Large intestine (tissue), 3 donors: Measurements from ENCODE around the gene ETDC. TPM values are rescaled to one million over a fixed set of nuclear protein-coding genes. Genes with fewer than 3 reads are reported as not detected.
A peak's percentile ranks its signal among the peaks of the same experiment; 100 is the strongest.

Experiments used
- DNase-seq, 2 donors: peaks; one replicate each; pipeline versions ENCODE4 v3.0.0 to v3.0.0-alpha.2; 2013
- H3K27ac ChIP-seq: one replicate; pipeline ENCODE4 v1.5.1; 2013; ENCODE audit warnings: low read length
- H3K27me3 ChIP-seq: 2 replicates; pipeline ENCODE4 v1.6.1; 2013; ENCODE audit warnings: low read length; ENCODE audit not compliant: control insufficient read depth, insufficient read depth
- H3K36me3 ChIP-seq: 2 replicates; pipeline ENCODE4 v1.6.1; 2013; ENCODE audit warnings: low read length; ENCODE audit not compliant: control insufficient read depth, insufficient read depth
- H3K4me1 ChIP-seq: one replicate; pipeline ENCODE4 v1.6.1; 2013; ENCODE audit warnings: low read length; ENCODE audit not compliant: control insufficient read depth, insufficient read depth
- H3K4me3 ChIP-seq: one replicate; pipeline ENCODE4 v1.5.1; 2013; ENCODE audit warnings: low read length
- H3K9me3 ChIP-seq: one replicate; pipeline ENCODE4 v1.6.1; 2013; ENCODE audit warnings: mild to moderate bottlenecking, low read depth, low read length, moderate library complexity; ENCODE audit not compliant: control insufficient read depth
- WGBS: methylation state at CpG from one replicate; pipeline ENCODE4 v1.1.5; 2013; ENCODE audit warnings: low lambda C conversion rate; ENCODE audit not compliant: insufficient coverage; 5-methylcytosine and 5-hydroxymethylcytosine counted together
- polyA plus RNA-seq: library from polyadenylated mRNA; unstranded; fragments of 120-200 nt; gene quantifications from one replicate; pipeline ENCODE4 v1.2.1, GENCODE V29; 2013

ETDC gene
- polyA plus RNA-seq, 1 donor = not detected

DNA sequence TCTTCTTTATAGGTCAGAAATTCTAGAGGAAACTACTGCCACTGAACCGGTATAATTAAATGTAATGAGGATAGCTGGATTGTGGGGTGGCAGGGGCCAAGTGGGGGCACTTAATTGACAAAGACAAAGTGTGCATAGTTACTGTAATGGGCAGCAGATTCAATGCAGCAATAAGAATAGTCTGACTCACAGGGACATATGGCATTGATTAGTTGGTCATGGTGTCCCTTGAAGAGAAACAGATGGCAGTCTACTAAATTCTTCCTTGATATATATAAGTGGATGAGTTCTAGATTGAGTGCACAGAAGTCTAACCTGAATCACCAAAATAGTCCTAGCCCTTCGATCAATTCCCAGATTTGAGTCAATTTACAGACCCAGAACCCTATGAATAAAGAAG is 31.6 kb downstream of the ETDC start:
- H3K27me3 ChIP-seq = no peaks in the 10 kb centered on the region
- no peaks in the 10 kb centered on the region for H3K9me3 ChIP-seq
- DNase-seq = no peak
- no peak overlapping the region for H3K4me3 ChIP-seq
- WGBS = no CpG with 5 or more reads among the region's 2 CpGs
- peaks cover 2% of the 10 kb centered on the region for H3K36me3 ChIP-seq
- H3K4me1 ChIP-seq = peaks cover 9% of the 10 kb centered on the region
- H3K27ac ChIP-seq = no peak overlapping the region

DNA sequence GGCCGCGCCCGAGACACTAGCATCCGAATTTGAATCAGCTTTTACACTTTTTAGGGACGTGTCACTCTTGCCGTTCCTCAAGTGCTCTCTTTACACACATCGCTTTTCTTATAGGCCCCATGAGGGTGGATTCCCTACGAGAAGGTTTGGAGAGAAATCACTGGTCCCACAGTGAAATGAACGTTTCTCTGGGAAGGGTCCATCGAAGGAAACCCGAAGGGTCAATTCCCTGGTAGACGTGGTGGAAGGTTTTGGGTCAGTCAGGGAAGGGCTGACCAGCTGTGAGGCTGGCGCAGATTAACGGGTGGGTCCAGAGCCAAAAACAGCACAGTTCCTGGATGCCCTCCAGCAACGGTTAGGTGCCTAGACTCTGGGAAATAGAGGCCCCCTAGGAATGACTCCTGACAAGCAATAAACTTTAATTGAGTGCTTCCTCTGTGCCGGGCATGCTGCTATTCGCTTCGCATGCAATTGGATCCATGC is 35.9 kb downstream of the ETDC start:
- Histone ChIP-seq H3K36me3 (peaks cover 13% of the 10 kb centered on the region), H3K4me3 (peak overlapping the region; percentile 87), H3K27me3 (no peaks in the 10 kb centered on the region), H3K4me1 (no peaks in the 10 kb centered on the region), H3K27ac (peak overlapping the region; percentile 51), H3K9me3 (no peaks in the 10 kb centered on the region)
- no CpG with 5 or more reads among the region's 18 CpGs for WGBS
- DNase-seq = no peak

DNA sequence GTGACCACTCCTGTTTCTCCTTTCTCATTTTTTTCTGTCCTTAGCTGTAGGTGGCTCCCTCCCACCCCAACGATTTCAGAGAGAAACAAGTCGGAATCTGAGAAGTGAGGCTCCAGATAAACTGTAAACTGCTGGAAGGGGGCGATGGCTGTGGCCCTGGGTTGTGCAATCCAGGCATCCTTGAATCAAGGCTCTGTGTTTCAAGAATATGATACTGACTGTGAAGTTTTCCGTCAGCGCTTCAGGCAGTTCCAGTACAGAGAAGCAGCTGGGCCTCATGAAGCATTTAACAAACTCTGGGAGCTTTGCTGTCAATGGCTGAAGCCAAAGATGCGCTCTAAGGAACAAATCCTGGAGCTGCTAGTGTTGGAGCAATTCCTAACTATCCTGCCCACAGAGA is 37.7 kb downstream of the ETDC start:
- WGBS = no CpG with 5 or more reads among the region's 6 CpGs
- Histone ChIP-seq H3K4me3 (no peak overlapping the region), H3K4me1 (no peaks in the 10 kb centered on the region), H3K9me3 (no peaks in the 10 kb centered on the region), H3K27me3 (no peaks in the 10 kb centered on the region), H3K36me3 (peaks cover 20% of the 10 kb centered on the region), H3K27ac (no peak overlapping the region)
- DNase-seq = no peak

DNA sequence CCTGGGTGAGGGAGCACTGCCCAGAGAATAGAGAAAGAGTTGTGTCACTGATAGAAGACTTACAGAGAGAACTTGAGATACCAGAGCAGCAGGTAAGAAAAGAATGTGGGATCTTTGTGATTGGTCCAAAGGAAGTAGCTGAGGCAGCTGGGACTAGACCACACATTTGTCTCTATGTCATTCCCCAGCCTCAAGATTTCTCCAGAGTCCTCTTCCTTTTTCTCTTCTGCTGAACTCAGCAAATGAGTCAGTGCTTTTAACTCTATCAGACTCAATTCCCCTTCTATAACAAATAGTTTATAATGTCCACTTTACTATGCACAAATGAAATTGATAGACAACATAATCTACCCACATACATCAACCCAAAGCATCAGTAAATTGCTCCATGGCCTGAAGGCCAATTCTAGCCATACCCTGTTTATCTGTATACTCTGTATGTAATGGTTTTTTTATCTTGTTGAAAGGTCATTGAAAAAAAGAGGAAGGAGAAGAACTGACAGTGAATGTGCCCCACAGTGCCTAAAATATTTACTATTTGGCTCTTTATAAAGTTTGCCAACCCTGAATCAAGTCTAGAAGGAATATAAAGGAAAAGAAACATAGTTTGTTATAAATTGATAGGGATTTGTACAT is 38.2 kb downstream of the ETDC start:
- Histone ChIP-seq H3K9me3 (no peaks in the 10 kb centered on the region), H3K4me3 (no peak overlapping the region), H3K36me3 (peaks cover 20% of the 10 kb centered on the region), H3K27me3 (no peaks in the 10 kb centered on the region), H3K27ac (no peak overlapping the region), H3K4me1 (no peaks in the 10 kb centered on the region)
- no peak for DNase-seq

DNA sequence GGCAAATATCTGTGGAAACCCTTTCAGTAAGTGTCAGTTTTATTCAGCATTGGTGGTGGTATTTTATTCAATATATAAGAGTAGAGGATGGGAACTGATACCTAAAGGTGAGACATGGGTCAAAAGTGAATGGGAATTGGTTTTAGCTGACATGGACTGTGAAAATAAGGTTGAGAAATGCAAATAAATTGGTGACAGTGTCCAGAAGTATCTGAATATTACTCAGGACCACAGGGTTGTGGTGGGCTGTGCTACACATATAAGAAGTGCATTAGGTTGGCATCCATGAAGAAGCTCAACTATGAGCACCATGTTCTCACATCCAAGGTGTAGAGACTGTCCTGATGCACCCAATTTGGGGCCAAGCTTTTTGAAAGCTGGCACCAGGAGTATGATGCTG is 45.0 kb downstream of the ETDC start:
- H3K27ac ChIP-seq = no peak overlapping the region
- peaks cover 15% of the 10 kb centered on the region for H3K36me3 ChIP-seq
- H3K4me3 ChIP-seq = no peak overlapping the region
- no peaks in the 10 kb centered on the region for H3K4me1 ChIP-seq
- H3K27me3 ChIP-seq = no peaks in the 10 kb centered on the region
- no peaks in the 10 kb centered on the region for H3K9me3 ChIP-seq
- no peak for DNase-seq

Other genes with a start within 250 kb of the ETDC start
- 6.4 TPM for gene SMIM10L2B, start 210.8 kb upstream of the ETDC start, polyA plus RNA-seq
- gene ETDB, start 189.0 kb upstream of the ETDC start, polyA plus RNA-seq = not detected
- 0.06 TPM for gene CT55, start 138.1 kb upstream of the ETDC start, polyA plus RNA-seq
- gene ETDA, start 57.4 kb upstream of the ETDC start, polyA plus RNA-seq = not detected
- gene ZNF75D, start 34.6 kb downstream of the ETDC start, polyA plus RNA-seq = 12.1 TPM
- gene ZNF449, start 35.3 kb downstream of the ETDC start, polyA plus RNA-seq = 6.8 TPM
- 4.4 TPM for gene SMIM10L2A, start 112.5 kb downstream of the ETDC start, polyA plus RNA-seq
- gene INTS6L, start 211.2 kb downstream of the ETDC start, polyA plus RNA-seq = 13.8 TPM